ENCODE results near the gene GRB10.

- TF ChIP-seq, protein P1, sequence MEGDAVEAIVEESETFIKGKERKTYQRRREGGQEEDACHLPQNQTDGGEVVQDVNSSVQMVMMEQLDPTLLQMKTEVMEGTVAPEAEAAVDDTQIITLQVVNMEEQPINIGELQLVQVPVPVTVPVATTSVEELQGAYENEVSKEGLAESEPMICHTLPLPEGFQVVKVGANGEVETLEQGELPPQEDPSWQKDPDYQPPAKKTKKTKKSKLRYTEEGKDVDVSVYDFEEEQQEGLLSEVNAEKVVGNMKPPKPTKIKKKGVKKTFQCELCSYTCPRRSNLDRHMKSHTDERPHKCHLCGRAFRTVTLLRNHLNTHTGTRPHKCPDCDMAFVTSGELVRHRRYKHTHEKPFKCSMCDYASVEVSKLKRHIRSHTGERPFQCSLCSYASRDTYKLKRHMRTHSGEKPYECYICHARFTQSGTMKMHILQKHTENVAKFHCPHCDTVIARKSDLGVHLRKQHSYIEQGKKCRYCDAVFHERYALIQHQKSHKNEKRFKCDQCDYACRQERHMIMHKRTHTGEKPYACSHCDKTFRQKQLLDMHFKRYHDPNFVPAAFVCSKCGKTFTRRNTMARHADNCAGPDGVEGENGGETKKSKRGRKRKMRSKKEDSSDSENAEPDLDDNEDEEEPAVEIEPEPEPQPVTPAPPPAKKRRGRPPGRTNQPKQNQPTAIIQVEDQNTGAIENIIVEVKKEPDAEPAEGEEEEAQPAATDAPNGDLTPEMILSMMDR (IDR thresholded peaks at IDR 0.05; ENCODE audit: low read depth, low read length), result no peak
- TF ChIP-seq EZH2phosphoT487 (IDR thresholded peaks at IDR 0.05; ENCODE audit: low read depth), result no peak
Measured at GRCh38 chr7:50650057-50650664, 132.5 kb downstream of the GRB10 start.
